ENCODE measurements around the gene ESPL1. TPM values are rescaled to one million over a fixed set of nuclear protein-coding genes. Genes with fewer than 3 reads are reported as not detected.

Gene ESPL1
- 1.2 TPM for total RNA-seq

GRCh38 chr12:53267999-53268629 lies at the start of gene ESPL1:
Gene ESPL1 (plus strand): TSS chr12:53268299. CDS start chr12:53268767, 468 bp downstream.
- DNase-seq (ENCODE audit: low spot score): peak; percentile 82
- intact Hi-C loops (cut with DNase I): no loop called here
- ATAC-seq: peak; percentile 95

- intact Hi-C loops (cut with DNase I): no loop called here
- DNase-seq (ENCODE audit: low spot score) (peak; percentile 76), ATAC-seq (peak; percentile 36)
These were observed 49.4 kb upstream of the ESPL1 start for GRCh38 chr12:53218551-53219291.

GRCh38 chr12:53219292-53219955 lies 48.7 kb upstream of the ESPL1 start:
- ATAC-seq (no peak), DNase-seq (ENCODE audit: low spot score) (no peak)
- intact Hi-C loops (cut with DNase I): no loop called here

- DNase-seq (ENCODE audit: low spot score) (peak; percentile 83), ATAC-seq (peak; percentile 43)
- intact Hi-C loops (cut with DNase I): no loop called here
These were observed 48.0 kb upstream of the ESPL1 start for GRCh38 chr12:53219956-53220693.

GRCh38 chr12:53220694-53221202 lies 47.4 kb upstream of the ESPL1 start:
- intact Hi-C loops (cut with DNase I): no loop called here
- ATAC-seq: peak; percentile 87
- peak; percentile 96 for DNase-seq (ENCODE audit: low spot score)

GRCh38 chr12:53221203-53222080 lies 46.7 kb upstream of the ESPL1 start:
- peak; percentile 88 for DNase-seq (ENCODE audit: low spot score)
- intact Hi-C loops (cut with DNase I): no loop called here

GRCh38 chr12:53222170-53222721 lies 45.9 kb upstream of the ESPL1 start:
- ATAC-seq: no peak
- intact Hi-C loops (cut with DNase I): no loop called here
- DNase-seq (ENCODE audit: low spot score): no peak

More at GRCh38 chr12:53221203-53222080, 46.7 kb upstream of the ESPL1 start:
- peak; percentile 51 for ATAC-seq

- intact Hi-C loops (cut with DNase I): no loop called here
- ATAC-seq (no peak), DNase-seq (ENCODE audit: low spot score) (no peak)
These were observed 45.3 kb upstream of the ESPL1 start for GRCh38 chr12:53222806-53223261.

- ATAC-seq (peak; percentile 4), DNase-seq (ENCODE audit: low spot score) (peak; percentile 82)
- intact Hi-C loops (cut with DNase I): no loop called here
These were observed 44.6 kb upstream of the ESPL1 start for GRCh38 chr12:53223389-53224060.

GRCh38 chr12:53224061-53224896 lies 43.8 kb upstream of the ESPL1 start:
- no peak for DNase-seq (ENCODE audit: low spot score)
- intact Hi-C loops (cut with DNase I): no loop called here
- ATAC-seq: no peak

- ATAC-seq: no peak
- DNase-seq (ENCODE audit: low spot score): no peak
- intact Hi-C loops (cut with DNase I): no loop called here
These were observed 43.0 kb upstream of the ESPL1 start for GRCh38 chr12:53224897-53225634.

GRCh38 chr12:53225635-53226424 lies 42.3 kb upstream of the ESPL1 start:
- no peak for DNase-seq (ENCODE audit: low spot score)
- no peak for ATAC-seq
- intact Hi-C loops (cut with DNase I): no loop called here

- intact Hi-C loops (cut with DNase I): no loop called here
- DNase-seq (ENCODE audit: low spot score) (no peak), ATAC-seq (no peak)
These were observed 41.3 kb upstream of the ESPL1 start for GRCh38 chr12:53226815-53227214.

- ATAC-seq (no peak), DNase-seq (ENCODE audit: low spot score) (no peak)
- intact Hi-C loops (cut with DNase I): no loop called here
These were observed 40.8 kb upstream of the ESPL1 start for GRCh38 chr12:53227341-53227740.

- DNase-seq (ENCODE audit: low spot score): no peak
- intact Hi-C loops (cut with DNase I): no loop called here
These were observed 40.3 kb upstream of the ESPL1 start for GRCh38 chr12:53227836-53228235.

More at GRCh38 chr12:53227836-53228235, 40.3 kb upstream of the ESPL1 start:
- no peak for ATAC-seq

Measured in sciatic nerve (tissue), 2 donors.